ENCODE data around the gene SP2.

SP2 gene

DNA sequence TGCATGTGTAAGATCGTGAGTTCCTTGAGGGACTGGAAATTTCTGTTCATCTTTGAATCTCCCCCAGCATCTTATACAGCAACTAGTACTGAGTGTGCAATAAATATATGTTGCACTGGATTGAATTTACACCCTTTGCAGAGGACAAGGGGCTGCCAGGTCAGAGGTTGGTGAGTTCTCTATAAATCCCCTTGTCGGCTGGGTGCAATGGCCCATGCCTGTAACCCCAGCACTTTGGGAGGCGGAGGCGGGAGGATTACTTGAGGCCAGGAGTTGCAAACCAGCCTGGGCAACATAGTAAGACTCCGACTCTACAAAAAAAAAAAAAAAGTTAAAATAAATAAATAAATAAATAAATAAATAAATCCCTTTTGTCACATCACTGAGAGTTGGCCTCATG is 35.6 kb upstream of the SP2 start:
- TF ChIP-seq GATA3 (IDR thresholded peaks at IDR 0.05; ENCODE audit: low read depth, low read length) (no peak), GATA2 (IDR thresholded peaks at IDR 0.05; ENCODE audit: low read depth, low read length) (no peak)

DNA sequence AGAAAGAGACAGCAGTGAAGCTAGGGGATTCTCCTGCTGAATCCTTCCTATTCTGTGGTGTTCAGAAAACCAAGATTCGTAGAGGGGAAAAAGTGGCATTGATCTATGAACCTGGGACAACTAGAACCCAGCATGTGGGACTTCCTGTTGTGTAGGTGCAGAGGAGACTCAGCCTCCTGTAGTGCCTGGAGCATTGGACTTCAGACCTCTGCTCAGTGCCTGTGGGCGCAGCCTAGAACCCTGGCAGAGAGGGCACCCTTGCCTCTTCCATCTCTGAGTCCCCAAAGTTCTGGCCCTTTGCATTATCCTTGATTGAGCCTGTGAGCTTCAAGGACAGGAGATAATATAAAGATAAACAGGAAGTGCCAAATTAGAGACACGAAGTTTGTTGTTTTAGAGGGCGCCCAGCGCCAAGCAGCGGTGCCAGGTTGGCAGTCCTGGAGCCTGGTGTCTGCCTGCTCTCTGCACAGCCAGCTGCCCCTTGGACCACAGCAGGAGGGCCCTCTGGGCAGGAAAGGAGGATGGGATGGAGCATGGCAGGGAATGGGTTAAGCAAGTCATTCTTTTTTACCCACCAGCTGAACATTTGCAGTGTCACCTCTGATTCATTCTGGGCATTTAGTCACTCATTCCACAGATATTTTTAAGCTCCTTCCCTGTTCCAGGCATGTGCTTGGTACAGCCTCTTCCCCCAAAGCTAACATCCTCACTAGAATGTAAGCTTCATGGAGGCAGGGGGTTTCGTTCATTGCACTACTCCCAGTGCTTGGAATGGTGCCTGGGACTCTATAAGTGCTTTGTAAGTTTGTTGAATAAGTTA is 33.2 kb upstream of the SP2 start:
- TF ChIP-seq GATA3 (IDR thresholded peaks at IDR 0.05; ENCODE audit: low read depth, low read length) (no peak), GATA2 (IDR thresholded peaks at IDR 0.05; ENCODE audit: low read depth, low read length) (no peak)

DNA sequence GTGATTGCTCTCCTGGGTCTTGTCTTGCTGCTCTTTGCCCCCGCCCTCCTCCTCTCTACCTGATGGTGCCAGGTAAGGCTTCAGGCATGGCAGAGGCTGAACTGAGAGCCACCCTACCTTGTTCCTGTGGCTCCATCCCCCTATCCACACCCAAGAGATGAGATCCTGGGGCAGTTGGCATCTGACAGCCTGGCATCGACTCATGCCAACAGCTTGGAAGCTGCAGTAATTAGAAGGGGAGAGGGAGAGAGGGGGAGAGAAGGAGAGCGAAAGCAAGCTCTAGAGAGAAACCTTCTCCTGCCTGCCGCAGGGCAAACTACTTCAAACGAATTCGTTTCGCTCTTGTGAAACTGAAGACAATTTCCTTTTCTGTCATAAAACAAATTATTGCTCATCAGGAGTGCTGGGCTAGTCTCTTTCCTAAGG is 31.2 kb upstream of the SP2 start:
- TF ChIP-seq GATA3 (IDR thresholded peaks at IDR 0.05; ENCODE audit: low read depth, low read length) (no peak), GATA2 (IDR thresholded peaks at IDR 0.05; ENCODE audit: low read depth, low read length) (no peak)

DNA sequence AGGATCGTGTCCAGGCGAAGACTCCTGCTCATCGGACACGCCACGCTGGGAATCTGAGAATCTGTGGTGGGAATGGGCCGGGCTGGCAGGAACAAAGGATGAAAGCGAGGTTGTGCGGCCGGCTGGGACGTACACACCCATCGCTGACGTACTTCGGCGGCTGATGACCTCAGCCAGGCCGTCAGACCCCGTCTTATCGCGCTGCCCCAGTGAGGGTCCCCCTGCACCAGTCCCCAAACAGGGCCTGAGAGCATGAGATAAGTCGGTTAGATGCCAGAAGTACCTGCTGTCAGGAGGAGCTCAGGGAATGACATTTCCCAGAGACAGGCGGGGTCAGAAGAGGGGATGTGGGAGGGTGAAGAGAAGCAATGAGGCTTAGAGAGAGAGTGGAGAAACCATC is 29.1 kb upstream of the SP2 start:
- TF ChIP-seq GATA3 (IDR thresholded peaks at IDR 0.05; ENCODE audit: low read depth, low read length) (no peak), GATA2 (IDR thresholded peaks at IDR 0.05; ENCODE audit: low read depth, low read length) (no peak)

DNA sequence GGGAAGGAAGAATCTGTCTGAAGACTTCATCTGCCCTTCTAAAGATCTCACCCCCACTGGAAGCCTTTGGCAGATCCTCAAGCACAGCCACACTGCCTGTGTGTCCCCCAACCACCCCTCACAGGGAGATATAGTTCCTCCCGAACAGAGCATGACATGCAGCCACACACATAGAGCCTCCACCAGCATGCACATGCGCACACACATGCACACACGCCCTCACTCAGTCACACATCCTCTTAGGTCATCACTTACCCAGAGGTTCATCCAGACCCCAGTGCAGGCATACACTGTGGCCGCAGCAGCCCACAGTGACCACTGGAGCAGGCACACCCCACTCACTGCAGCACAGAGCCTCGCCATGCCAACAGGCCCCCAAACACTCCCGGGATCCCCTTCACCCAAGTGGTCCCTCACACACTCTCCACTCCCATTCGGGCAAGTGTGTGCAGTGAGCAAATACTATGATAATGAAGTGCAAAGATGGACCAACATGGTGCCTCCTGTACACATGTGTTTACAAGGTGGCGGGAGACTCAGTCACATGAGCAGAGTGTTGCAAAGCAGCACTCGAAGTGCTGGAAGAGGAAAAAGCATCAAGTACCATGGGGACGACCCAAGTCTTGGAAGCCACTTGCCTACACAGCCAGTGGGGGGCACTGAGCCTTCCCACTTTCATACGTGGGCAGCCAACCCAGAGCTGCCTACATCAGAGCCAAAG is 28.1 kb upstream of the SP2 start:
- TF ChIP-seq GATA2 (IDR thresholded peaks at IDR 0.05; ENCODE audit: low read depth, low read length) (no peak), GATA3 (IDR thresholded peaks at IDR 0.05; ENCODE audit: low read depth, low read length) (no peak)

DNA sequence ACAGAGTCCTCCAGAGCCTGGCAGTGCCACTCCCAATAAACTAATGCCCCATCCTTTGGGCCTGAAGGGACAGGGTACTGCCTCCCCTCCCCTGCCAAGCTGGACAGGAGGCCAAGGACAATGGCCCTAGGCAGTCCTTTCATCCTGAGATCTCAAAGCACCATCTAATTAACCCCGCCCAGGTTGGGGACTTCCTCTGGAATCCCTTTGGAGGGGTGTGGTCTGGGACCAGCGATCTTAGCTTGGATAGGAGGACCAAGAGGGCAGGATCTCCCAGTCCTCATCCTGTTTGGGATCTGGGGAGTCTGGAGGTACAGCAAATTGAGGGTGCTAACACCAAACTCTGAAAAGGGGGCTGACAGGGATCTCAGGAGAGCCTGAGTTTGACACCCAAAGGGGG is 26.9 kb upstream of the SP2 start:
- TF ChIP-seq GATA2 (IDR thresholded peaks at IDR 0.05; ENCODE audit: low read depth, low read length) = no peak
- TF ChIP-seq GATA3 (IDR thresholded peaks at IDR 0.05; ENCODE audit: low read depth, low read length) = no peak

DNA sequence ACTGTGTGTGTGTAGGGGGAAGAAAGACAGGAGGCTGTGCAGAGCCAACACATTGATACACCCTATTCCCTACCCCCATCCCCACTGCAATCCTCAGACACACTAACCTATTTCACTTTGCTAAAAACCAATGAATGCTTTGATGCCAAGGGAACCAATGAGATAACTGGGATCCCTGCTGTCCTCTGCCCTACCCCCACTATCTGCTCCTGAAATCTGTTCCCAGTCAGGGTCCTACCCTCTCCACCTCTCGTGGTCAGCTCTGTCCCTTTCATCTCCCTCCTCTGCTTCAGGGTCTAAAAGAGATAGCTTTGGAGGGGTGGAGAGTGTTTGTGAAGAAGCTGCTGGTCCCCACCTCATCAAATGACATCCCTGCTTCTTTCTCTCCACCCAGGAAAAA is 26.0 kb upstream of the SP2 start:
- TF ChIP-seq GATA3 (IDR thresholded peaks at IDR 0.05; ENCODE audit: low read depth, low read length) (no peak), GATA2 (IDR thresholded peaks at IDR 0.05; ENCODE audit: low read depth, low read length) (no peak)

DNA sequence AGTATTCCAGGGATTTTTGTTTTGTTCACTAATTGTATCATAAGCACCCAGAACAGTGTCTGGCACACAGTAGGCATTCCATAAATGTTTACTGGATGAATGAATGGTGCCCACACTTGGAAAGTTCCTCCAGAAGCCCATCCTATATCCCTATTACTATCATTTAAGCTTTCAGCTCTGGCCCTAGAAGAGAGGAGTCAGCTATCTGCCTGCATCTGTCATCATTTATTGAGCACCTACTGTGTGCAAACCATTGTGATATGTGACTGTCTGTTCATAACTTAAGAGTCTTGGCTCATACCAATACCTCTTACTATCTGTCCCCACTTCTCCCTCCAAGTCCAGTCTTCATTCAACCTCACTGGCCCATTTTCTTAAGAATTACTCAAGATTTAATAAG is 25.0 kb upstream of the SP2 start:
- TF ChIP-seq GATA3 (IDR thresholded peaks at IDR 0.05; ENCODE audit: low read depth, low read length) = no peak
- no peak for TF ChIP-seq GATA2 (IDR thresholded peaks at IDR 0.05; ENCODE audit: low read depth, low read length)

DNA sequence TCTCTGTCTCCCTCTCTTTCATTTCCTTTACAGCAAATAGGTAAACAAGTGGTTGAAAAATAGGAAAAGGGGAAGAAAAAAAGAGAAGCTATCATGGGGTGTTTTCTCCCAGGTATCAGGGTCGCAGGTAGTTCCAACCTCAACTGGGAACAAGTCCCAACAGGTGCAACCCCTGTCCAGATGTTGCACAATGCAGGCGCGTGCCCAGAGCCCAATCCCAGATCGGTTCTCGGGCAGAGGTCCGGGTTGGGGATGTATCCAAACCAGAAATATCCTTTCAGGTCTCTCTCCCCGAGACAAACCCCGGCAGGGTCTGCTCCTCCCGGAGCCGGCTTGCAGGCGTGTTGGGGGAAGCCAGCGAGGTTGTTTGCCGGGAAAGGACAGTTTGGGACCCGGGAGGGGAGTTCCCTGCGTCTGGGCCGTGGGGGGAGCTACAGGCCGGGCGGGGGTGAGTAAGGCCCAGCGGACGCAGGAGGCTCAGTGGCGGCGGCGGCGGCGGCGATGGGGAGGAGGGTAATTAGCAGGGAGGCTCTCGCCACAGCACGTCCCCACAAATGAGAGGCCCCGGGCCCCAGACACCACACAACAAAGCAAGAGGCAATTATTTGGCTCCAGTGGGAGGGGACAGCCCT is 23.9 kb upstream of the SP2 start:
- TF ChIP-seq GATA3 (IDR thresholded peaks at IDR 0.05; ENCODE audit: low read depth, low read length) = no peak
- TF ChIP-seq GATA2 (IDR thresholded peaks at IDR 0.05; ENCODE audit: low read depth, low read length) = no peak

DNA sequence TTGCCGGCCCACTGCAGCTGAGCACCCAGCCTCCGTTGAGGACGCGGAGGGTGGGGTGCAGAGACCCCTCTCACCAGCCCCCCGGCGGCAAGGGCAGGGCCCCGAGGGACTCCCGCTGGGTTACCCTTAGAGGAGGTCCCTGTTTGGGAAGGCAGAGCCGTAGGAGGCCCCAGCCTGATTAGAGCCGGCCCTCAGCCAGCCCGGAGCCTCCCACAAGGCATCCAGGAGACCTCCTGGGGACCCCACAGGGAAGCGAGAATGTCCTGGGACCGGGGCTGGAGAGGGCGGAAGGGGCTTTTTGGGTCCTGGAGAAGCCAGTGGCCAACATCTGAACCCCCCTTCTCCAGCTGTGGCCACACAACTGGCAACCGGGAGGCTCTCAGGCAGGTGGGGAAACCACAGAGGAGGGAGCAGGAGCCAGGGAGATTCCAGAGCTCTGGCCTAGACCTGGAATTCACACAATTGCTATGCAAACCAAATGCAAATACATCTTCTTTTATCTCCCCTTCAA is 23.3 kb upstream of the SP2 start:
- TF ChIP-seq GATA2 (IDR thresholded peaks at IDR 0.05; ENCODE audit: low read depth, low read length) = no peak

DNA sequence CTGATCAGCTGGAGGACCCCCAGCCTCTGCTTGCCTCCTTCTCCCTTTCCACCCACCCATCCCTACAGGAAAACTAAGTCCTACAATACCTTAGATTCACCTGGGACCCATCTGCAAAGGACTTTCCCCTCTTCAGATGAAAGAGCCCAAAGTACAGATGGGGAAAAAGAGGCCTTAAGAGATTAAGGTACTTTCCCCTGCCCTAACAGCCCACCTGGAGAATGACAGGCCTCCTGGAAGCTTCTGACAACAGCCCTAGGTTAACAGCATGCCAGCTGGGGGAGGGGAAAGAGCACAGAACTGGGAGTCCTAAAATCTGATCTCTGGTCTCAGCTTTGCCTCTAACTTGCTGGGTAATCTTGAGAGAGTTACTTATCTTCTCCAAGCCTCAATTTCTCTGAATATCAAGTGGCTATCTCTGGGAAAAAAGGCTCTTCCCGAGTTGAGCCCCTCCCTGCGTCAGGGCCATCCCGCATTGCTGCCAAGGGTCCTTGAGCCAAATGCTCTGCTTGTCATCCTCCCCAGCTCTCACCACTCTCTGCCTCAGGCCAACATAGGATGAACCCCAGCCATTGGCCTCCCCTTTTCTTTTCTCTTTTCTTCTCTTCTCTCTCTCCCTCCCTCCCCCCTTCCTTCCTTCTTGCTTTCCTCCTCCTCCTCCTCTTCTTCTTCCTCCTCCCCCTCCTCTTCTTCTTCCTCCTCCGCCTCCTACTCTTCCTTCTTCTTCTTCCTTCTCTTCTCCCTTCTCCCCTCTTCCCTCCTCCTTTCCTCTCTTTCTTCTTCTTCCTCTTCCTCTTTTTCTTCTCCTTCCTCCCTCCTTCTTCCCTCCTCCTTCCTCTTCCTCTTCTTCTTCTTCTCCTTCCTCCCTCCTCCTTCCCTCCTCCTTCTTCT is 22.6 kb upstream of the SP2 start:
- TF ChIP-seq GATA2 (IDR thresholded peaks at IDR 0.05; ENCODE audit: low read depth, low read length) (no peak), GATA3 (IDR thresholded peaks at IDR 0.05; ENCODE audit: low read depth, low read length) (no peak)

DNA sequence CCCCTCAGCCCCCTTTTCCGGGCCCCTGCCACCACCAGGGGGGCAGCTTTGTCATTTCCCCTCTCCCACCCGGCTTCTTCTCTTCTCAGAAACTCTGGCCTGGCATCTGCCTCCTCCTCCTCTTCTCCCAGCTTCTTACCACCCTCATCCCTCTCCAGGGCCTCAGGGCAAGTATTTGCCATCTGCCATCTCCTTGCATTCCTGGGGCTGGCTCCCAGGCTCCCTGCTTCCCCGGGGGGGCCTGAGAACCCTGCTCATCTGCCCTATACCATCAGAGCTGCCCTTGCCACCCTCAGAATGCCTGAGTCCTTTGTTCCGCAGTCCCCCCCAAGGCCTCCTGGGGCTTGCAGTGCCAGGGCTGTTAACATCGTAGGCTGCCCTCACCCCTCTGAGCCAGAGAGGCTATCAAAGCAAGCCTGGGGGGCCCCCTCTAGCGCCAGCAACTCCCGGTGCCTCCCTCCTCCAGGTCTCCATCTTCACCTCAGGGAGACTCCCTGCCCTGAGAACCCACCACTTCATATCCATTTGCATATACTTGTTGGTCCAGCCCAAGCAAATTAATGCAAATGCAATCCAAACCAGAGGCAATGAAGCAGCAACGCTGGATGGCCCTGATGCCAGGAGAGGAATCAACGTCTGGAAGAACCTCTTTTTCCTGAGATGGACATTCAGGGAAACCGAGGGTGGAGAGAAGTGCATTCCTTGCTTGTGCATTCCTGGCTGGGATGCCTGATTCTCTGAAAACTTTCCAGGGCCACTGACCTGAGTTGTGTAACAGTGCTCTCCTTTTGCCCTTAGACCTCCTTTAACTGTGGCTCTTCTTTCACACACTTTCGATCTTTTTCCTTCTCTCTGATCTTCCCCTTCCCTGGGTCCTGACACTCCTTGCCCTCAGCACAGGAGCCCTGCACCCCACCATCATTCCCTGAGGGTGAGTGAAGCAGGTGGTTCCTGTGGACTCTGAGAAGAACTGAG is 20.7 kb upstream of the SP2 start:
- TF ChIP-seq GATA3 (IDR thresholded peaks at IDR 0.05; ENCODE audit: low read depth, low read length) (no peak), GATA2 (IDR thresholded peaks at IDR 0.05; ENCODE audit: low read depth, low read length) (no peak)

Measured in SH-SY5Y (cell line).